ENCODE data around the gene ITGAX. TPM values are rescaled to one million over a fixed set of nuclear protein-coding genes. Genes with fewer than 3 reads are reported as not detected.

The ITGAX gene
- total RNA-seq, 1 experiment from 2014 or later = not detected

DNA sequence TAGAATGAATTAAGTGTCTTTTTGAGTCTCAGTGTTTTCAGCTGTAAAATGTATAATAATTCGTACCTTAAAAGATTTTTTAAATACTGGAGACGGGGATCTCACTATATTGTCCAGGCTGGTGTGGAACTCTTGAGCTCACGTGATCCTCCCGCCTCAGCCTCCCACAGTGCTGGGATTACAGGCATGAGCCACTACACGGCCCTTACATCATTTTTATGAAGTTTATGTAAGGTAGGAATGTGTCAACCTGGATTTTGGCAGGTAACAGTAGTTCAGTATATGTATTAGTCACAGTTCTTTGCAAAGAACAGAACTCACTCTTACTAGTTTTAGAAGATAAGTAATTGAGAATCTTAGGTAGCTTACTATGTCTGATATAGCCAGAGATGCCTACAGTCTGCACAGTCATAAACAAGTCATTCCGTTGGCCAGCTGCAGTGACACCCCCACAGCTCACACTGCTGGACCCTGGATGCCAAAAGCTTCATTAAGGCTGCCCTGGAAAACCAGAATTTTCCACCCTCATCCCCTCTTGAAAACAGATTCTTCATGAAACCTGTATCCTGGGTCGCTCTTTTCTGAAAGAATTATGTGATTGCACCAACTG, 73.8 kb downstream of the ITGAX start:
- Histone ChIP-seq H3K9me3 (ENCODE audit: low read depth, low read length, poor library complexity, severe bottlenecking) (no peaks in the 10 kb centered on the region), H3K4me3 (ENCODE audit: low read depth, low read length, poor library complexity, severe bottlenecking) (no peak overlapping the region), H3K36me3 (ENCODE audit: insufficient read depth, low read length, poor library complexity, severe bottlenecking) (no peaks in the 10 kb centered on the region), H3K27me3 (replicated peaks; ENCODE audit: insufficient read depth, low read depth, low read length, poor library complexity) (peaks cover 13% of the 10 kb centered on the region), H3K4me1 (ENCODE audit: insufficient read depth, low read length, poor library complexity, severe bottlenecking) (no peaks in the 10 kb centered on the region), H3K27ac (ENCODE audit: low read depth, low read length, poor library complexity, severe bottlenecking) (no peak overlapping the region)
- POLR2A ChIA-PET (ENCODE audit: low non-redundant PET) = no interaction called here
- TF ChIP-seq EZH2 (IDR thresholded peaks at IDR 0.05; ENCODE audit: borderline replicate concordance, low read depth, low read length, poor library complexity, severe bottlenecking) (no peak), CTCF (conservative IDR thresholded peaks at IDR 0.05; ENCODE audit: low read depth, low read length) (no peak)
- no peak for DNase-seq (ENCODE audit: low spot score)
- intact Hi-C loops (cut with micrococcal nuclease; ENCODE audit: unreplicated experiment) = no loop called here
- no TSS peak for BruUV-seq (replicated peaks)
- CTCF ChIA-PET = no interaction called here

DNA sequence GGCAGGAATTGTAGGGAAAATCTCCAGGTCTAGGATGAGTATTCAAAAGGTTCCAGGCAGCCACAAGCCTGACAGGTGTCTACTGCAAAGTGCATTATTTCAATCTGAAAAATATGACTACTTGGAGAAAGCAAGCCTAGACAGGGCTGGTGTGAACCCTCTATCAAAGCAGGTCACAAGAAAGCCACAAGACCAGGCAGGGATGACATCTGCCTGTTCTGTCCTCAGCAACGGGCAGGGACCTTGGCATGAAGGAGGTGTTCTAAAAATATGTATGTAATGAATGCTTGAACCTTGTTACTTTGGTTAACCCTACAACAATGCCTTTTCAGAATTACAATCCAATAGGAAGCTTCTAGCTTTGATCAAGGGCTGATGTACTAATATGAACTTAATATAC, 74.3 kb downstream of the ITGAX start:
- BruUV-seq (replicated peaks) = no TSS peak
- Histone ChIP-seq H3K4me3 (ENCODE audit: low read depth, low read length, poor library complexity, severe bottlenecking) (no peak overlapping the region), H3K36me3 (ENCODE audit: insufficient read depth, low read length, poor library complexity, severe bottlenecking) (no peaks in the 10 kb centered on the region), H3K27ac (ENCODE audit: low read depth, low read length, poor library complexity, severe bottlenecking) (no peak overlapping the region), H3K9me3 (ENCODE audit: low read depth, low read length, poor library complexity, severe bottlenecking) (no peaks in the 10 kb centered on the region), H3K4me1 (ENCODE audit: insufficient read depth, low read length, poor library complexity, severe bottlenecking) (no peaks in the 10 kb centered on the region), H3K27me3 (replicated peaks; ENCODE audit: insufficient read depth, low read depth, low read length, poor library complexity) (peaks cover 13% of the 10 kb centered on the region)
- TF ChIP-seq EZH2 (IDR thresholded peaks at IDR 0.05; ENCODE audit: borderline replicate concordance, low read depth, low read length, poor library complexity, severe bottlenecking) = no peak
- TF ChIP-seq CTCF (conservative IDR thresholded peaks at IDR 0.05; ENCODE audit: low read depth, low read length) = no peak
- no peak for DNase-seq (ENCODE audit: low spot score)
- intact Hi-C loops (cut with micrococcal nuclease; ENCODE audit: unreplicated experiment) = no loop called here
- ChIA-PET CTCF (no interaction called here), POLR2A (ENCODE audit: low non-redundant PET) (no interaction called here)

DNA sequence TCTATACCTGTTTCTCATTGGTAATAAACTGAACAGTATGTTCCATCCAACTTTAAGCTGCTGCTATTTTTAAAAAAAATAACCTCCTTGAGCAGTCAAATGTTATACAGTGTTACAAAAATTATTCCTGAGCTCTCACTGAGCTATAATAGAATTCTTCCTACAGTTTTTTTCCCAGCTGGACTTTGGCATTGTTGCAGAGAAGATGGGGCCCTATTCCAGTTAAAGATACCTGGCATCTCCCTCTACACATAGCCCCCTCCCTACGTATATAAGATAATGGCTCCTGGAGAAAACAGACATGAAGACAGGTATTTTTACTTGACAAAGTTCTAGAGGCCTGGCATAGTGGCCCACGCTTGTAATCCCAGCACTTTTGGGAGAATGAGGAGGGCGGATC, 74.8 kb downstream of the ITGAX start:
- no TSS peak for BruUV-seq (replicated peaks)
- intact Hi-C loops (cut with micrococcal nuclease; ENCODE audit: unreplicated experiment) = no loop called here
- Histone ChIP-seq H3K27me3 (replicated peaks; ENCODE audit: insufficient read depth, low read depth, low read length, poor library complexity) (peaks cover 13% of the 10 kb centered on the region), H3K9me3 (ENCODE audit: low read depth, low read length, poor library complexity, severe bottlenecking) (no peaks in the 10 kb centered on the region), H3K27ac (ENCODE audit: low read depth, low read length, poor library complexity, severe bottlenecking) (no peak overlapping the region), H3K4me3 (ENCODE audit: low read depth, low read length, poor library complexity, severe bottlenecking) (no peak overlapping the region), H3K4me1 (ENCODE audit: insufficient read depth, low read length, poor library complexity, severe bottlenecking) (no peaks in the 10 kb centered on the region), H3K36me3 (ENCODE audit: insufficient read depth, low read length, poor library complexity, severe bottlenecking) (no peaks in the 10 kb centered on the region)
- ChIA-PET CTCF (no interaction called here), POLR2A (ENCODE audit: low non-redundant PET) (no interaction called here)
- TF ChIP-seq CTCF (conservative IDR thresholded peaks at IDR 0.05; ENCODE audit: low read depth, low read length) (no peak), EZH2 (IDR thresholded peaks at IDR 0.05; ENCODE audit: borderline replicate concordance, low read depth, low read length, poor library complexity, severe bottlenecking) (no peak)
- DNase-seq (ENCODE audit: low spot score) = no peak

Data from A673 (cell line).